ENCODE results near the gene KIF21A.

GRCh38 chr12:39419471-39419870, 23.4 kb downstream of the KIF21A start:
- TF ChIP-seq USF2 (IDR thresholded peaks at IDR 0.05; ENCODE audit: low read depth, low read length) (no peak), USF2 (CRISPR knock-in tag; IDR thresholded peaks at IDR 0.05; ENCODE audit: borderline replicate concordance) (no peak), ZBTB34 (CRISPR knock-in tag; IDR thresholded peaks at IDR 0.05) (no peak), SMAD9 (CRISPR knock-in tag; IDR thresholded peaks at IDR 0.05) (no peak), REST (IDR thresholded peaks at IDR 0.05; ENCODE audit: borderline replicate concordance in 1 of 2, low read depth in 1 of 2, low read length in 2 of 2) (no peak), RFX5 (IDR thresholded peaks at IDR 0.05; ENCODE audit: low read depth, low read length) (no peak), HNRNPL (IDR thresholded peaks at IDR 0.05; ENCODE audit: low read depth, low read length) (no peak), CREM (IDR thresholded peaks at IDR 0.05) (no peak), CREM (CRISPR knock-in tag; IDR thresholded peaks at IDR 0.05) (no peak), PREB (CRISPR knock-in tag; IDR thresholded peaks at IDR 0.05) (no peak), KDM1A (CRISPR knock-in tag; IDR thresholded peaks at IDR 0.05) (no peak), TEAD2 (CRISPR knock-in tag; IDR thresholded peaks at IDR 0.05) (no peak), HCFC1 (IDR thresholded peaks at IDR 0.05; ENCODE audit: low read depth, low read length) (no peak)
